Fibroblast of lung (primary cell): ENCODE results near the gene AP1AR. TPM values are rescaled to one million over a fixed set of nuclear protein-coding genes. Genes with fewer than 3 reads are reported as not detected.
"Not testable (repeated sequence)": the region's sequence is repeated elsewhere in the genome, so short reads cannot be mapped to it uniquely, and the experiment has no call there.

Experiments used
- DNase-seq, 2 donors: peaks; one replicate each; pipeline versions ENCODE4 v3.0.0 to v3.0.0-alpha.2; 2010; ENCODE audit warnings: low read depth in 2 of 2
- H2AFZ ChIP-seq: 2 replicates; pipeline ENCODE4 v1.5.1; 2012; ENCODE audit warnings: low read length, control low read depth, inconsistent platforms
- H3K27ac ChIP-seq: 2 replicates; pipeline ENCODE4 v1.5.1; 2011; ENCODE audit warnings: low read length, control low read depth; ENCODE audit not compliant: insufficient read depth
- H3K27me3 ChIP-seq: 2 replicates; pipeline ENCODE4 v1.5.1; 2011; ENCODE audit warnings: mild to moderate bottlenecking, low read length; ENCODE audit not compliant: control insufficient read depth, insufficient read depth
- H3K36me3 ChIP-seq: 2 replicates; pipeline ENCODE4 v1.5.1; 2011; ENCODE audit warnings: low read length; ENCODE audit not compliant: control insufficient read depth, insufficient read depth
- H3K4me1 ChIP-seq: 2 replicates; pipeline ENCODE4 v1.5.1; 2011; ENCODE audit warnings: low read length; ENCODE audit not compliant: control insufficient read depth, insufficient read depth; ENCODE audit errors: extremely low read depth
- H3K4me2 ChIP-seq: 2 replicates; pipeline ENCODE4 v1.5.1; 2011; ENCODE audit warnings: low read length, control low read depth; ENCODE audit not compliant: insufficient read depth; ENCODE audit errors: extremely low read depth
- H3K4me3 ChIP-seq, 4 experiments: fragments of 200-600 bp in 1 of 4; sonication (generic) in 1 of 4; replicated peaks in 1 of 4; 2 replicates each; pipeline ENCODE4 v1.5.1; 2011 to 2016; ENCODE audit warnings: low read length in 4 of 4, low read depth in 3 of 4, mild to moderate bottlenecking in 3 of 4, control low read depth in 2 of 4, inconsistent platforms in 1 of 4, mixed read lengths in 1 of 4; ENCODE audit not compliant: insufficient read depth in 1 of 4; ENCODE audit errors: control extremely low read depth in 1 of 4
- H3K79me2 ChIP-seq: 2 replicates; pipeline ENCODE4 v1.5.1; 2012; ENCODE audit warnings: mild to moderate bottlenecking, low read length, inconsistent platforms; ENCODE audit not compliant: control insufficient read depth, insufficient read depth
- H3K9ac ChIP-seq: 2 replicates; pipeline ENCODE4 v1.5.1; 2011; ENCODE audit warnings: mild to moderate bottlenecking, low read length, control low read depth; ENCODE audit not compliant: insufficient read depth
- H3K9me3 ChIP-seq: 2 replicates; pipeline ENCODE4 v1.5.1; 2012; ENCODE audit warnings: low read depth, low read length; ENCODE audit not compliant: control insufficient read depth, insufficient read depth
- H4K20me1 ChIP-seq: 2 replicates; pipeline ENCODE4 v1.5.1; 2011; ENCODE audit warnings: low read length; ENCODE audit not compliant: control insufficient read depth, insufficient read depth; ENCODE audit errors: extremely low read depth
- EZH2 ChIP-seq: IDR thresholded peaks from 2 replicates; pipeline ENCODE4 v1.5.1; 2012; ENCODE audit warnings: low read length, control low read depth, mild to moderate bottlenecking; ENCODE audit errors: missing control alignments
- polyA plus RNA-seq, 2 donors: library from polyadenylated mRNA; depleted of rRNA in 1 of 2; stranded (reverse) in 1 of 2; unstranded in 1 of 2; fragments of >200 nt; gene quantifications; 2 replicates each; pipeline ENCODE4 v1.2.1, GENCODE V29; 2011 to 2012; ENCODE audit warnings: missing spikeins in 1 of 2
- total RNA-seq: library from RNA; depleted of rRNA; stranded (reverse); fragments of >200 nt; gene quantifications from 2 replicates; pipeline ENCODE4 v1.2.1, GENCODE V29; 2014
- TF ChIP-seq, protein P1 (sequence below), 2 donors: IDR thresholded peaks in 1 of 2; conservative IDR thresholded peaks in 1 of 2; 1 replicate in 1 of 2; 2 replicates in 1 of 2; pipeline ENCODE4 v1.5.1; 2011 to 2012; ENCODE audit warnings: low read length in 2 of 2, control low read depth in 1 of 2, inconsistent platforms in 1 of 2, low read depth in 1 of 2, mild to moderate bottlenecking in 1 of 2

The AP1AR gene
- total and polyA plus RNA-seq, 2 donors (not counting 1 experiment from before 2014, with no cell fraction given) = 8.4 to 30.9 TPM

- H2AFZ ChIP-seq = no peak overlapping the region
- H3K9ac ChIP-seq = no peak overlapping the region
- H3K4me3 ChIP-seq = no peak overlapping the region
- peaks cover 2% of the 10 kb centered on the region for H3K4me1 ChIP-seq
- DNase-seq = peak in 1 of 2 donors; percentile 24
- H3K36me3 ChIP-seq = no peaks in the 10 kb centered on the region
- H3K9me3 ChIP-seq = no peaks in the 10 kb centered on the region
- no peak overlapping the region for H3K27ac ChIP-seq
- H3K27me3 ChIP-seq = no peaks in the 10 kb centered on the region
- H3K4me2 ChIP-seq = no peak overlapping the region
- H3K79me2 ChIP-seq = no peaks in the 10 kb centered on the region
- no peak for TF ChIP-seq EZH2
- TF ChIP-seq, protein P1, sequence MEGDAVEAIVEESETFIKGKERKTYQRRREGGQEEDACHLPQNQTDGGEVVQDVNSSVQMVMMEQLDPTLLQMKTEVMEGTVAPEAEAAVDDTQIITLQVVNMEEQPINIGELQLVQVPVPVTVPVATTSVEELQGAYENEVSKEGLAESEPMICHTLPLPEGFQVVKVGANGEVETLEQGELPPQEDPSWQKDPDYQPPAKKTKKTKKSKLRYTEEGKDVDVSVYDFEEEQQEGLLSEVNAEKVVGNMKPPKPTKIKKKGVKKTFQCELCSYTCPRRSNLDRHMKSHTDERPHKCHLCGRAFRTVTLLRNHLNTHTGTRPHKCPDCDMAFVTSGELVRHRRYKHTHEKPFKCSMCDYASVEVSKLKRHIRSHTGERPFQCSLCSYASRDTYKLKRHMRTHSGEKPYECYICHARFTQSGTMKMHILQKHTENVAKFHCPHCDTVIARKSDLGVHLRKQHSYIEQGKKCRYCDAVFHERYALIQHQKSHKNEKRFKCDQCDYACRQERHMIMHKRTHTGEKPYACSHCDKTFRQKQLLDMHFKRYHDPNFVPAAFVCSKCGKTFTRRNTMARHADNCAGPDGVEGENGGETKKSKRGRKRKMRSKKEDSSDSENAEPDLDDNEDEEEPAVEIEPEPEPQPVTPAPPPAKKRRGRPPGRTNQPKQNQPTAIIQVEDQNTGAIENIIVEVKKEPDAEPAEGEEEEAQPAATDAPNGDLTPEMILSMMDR (conservative IDR thresholded peaks at IDR 0.05 in 1 of 2, IDR thresholded peaks at IDR 0.05 in 1 of 2; ENCODE audit: low read depth in 1 of 2, low read length in 2 of 2) = no peak
- no peaks in the 10 kb centered on the region for H4K20me1 ChIP-seq
Measured at GRCh38 chr4:112279025-112279881, 47.7 kb downstream of the AP1AR start.

GRCh38 chr4:112279882-112280315 is 48.3 kb downstream of the AP1AR start:
- no peaks in the 10 kb centered on the region for H3K79me2 ChIP-seq
- peak in 1 of 2 donors; percentile 11 for DNase-seq
- H4K20me1 ChIP-seq = no peaks in the 10 kb centered on the region
- no peaks in the 10 kb centered on the region for H3K9me3 ChIP-seq
- no peak overlapping the region for H3K4me2 ChIP-seq
- no peak overlapping the region for H3K9ac ChIP-seq
- H3K27ac ChIP-seq = no peak overlapping the region
- H3K4me1 ChIP-seq = peaks cover 2% of the 10 kb centered on the region
- TF ChIP-seq EZH2 = no peak
- TF ChIP-seq, protein P1 (conservative IDR thresholded peaks at IDR 0.05 in 1 of 2, IDR thresholded peaks at IDR 0.05 in 1 of 2; ENCODE audit: low read depth in 1 of 2, low read length in 2 of 2) = no peak
- no peak overlapping the region for H2AFZ ChIP-seq
- no peak overlapping the region for H3K4me3 ChIP-seq
- H3K36me3 ChIP-seq = no peaks in the 10 kb centered on the region
- H3K27me3 ChIP-seq = no peaks in the 10 kb centered on the region

DNA sequence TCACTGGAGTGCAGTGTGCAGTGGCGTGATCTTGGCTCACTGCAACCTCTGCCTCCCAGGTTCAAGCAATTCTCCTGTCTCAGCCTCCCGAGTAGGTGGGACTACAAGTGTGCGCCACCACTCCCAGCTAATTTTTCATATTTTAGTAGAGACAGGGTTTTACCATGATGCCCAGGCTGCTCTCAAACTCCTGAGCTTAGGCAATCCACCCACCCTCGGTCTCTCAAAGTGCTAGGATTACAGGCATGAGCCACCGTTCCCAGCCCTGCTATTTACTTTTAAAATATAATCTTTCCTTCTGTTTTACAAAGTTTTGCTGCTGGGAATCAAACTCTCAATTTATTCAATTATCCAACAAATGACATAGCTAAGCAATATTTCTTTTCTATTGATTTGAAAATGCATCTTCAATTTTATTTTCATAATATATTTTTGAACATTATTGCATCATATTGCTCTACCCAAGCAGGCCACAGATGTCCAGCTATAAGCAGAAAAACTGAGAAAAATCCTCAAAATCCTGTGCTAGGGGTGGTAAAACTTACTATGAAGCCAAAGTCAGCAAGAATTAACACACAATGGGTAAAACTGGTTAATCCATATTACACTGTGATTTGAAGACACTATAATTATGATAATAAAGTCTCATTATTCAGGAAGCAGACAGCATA is 48.9 kb downstream of the AP1AR start:
- no peaks in the 10 kb centered on the region for H3K79me2 ChIP-seq

DNA sequence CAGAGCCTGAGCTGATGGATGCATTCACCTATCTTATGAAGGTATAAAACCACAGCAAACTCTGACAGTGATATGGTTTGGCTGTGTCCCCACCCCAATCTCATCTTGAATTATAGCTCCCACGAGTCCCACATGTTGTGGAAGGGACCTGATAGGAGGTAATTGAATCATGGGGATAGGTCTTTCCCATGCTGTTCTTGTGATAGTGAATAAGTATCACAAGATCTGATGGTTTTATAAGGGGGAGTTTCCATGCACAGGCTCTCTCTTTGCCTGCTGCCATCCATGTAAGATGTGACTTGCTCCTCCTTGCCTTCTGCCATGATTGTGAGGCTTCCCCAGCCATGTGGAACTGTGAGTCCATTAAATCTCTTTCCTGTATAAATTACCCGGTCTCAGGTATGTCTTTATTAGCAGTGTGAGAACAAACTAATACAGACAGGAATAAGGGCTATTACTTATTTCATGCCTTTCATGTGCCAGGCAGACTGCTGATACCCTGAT is 50.4 kb downstream of the AP1AR start:
- not testable (repeated sequence) for H4K20me1 ChIP-seq, H3K9ac ChIP-seq, H3K79me2 ChIP-seq, H2AFZ ChIP-seq, H3K27me3 ChIP-seq, H3K9me3 ChIP-seq, H3K27ac ChIP-seq, H3K36me3 ChIP-seq, H3K4me1 ChIP-seq, DNase-seq, H3K4me2 ChIP-seq, H3K4me3 ChIP-seq

More for the DNA sequence above, 48.9 kb downstream of the AP1AR start:
- Histone ChIP-seq H3K4me2 (no peak overlapping the region), H3K4me3 (no peak overlapping the region), H2AFZ (no peak overlapping the region), H3K4me1 (peaks cover 2% of the 10 kb centered on the region), H3K9ac (no peak overlapping the region), H3K27me3 (no peaks in the 10 kb centered on the region), H4K20me1 (no peaks in the 10 kb centered on the region), H3K27ac (no peak overlapping the region), H3K36me3 (no peaks in the 10 kb centered on the region), H3K9me3 (no peaks in the 10 kb centered on the region)
- DNase-seq = no peak
- TF ChIP-seq, protein P1 (conservative IDR thresholded peaks at IDR 0.05 in 1 of 2, IDR thresholded peaks at IDR 0.05 in 1 of 2; ENCODE audit: low read depth in 1 of 2, low read length in 2 of 2) = no peak
- no peak for TF ChIP-seq EZH2
